ENCODE results near the gene PDE4D.

The PDE4D gene

DNA sequence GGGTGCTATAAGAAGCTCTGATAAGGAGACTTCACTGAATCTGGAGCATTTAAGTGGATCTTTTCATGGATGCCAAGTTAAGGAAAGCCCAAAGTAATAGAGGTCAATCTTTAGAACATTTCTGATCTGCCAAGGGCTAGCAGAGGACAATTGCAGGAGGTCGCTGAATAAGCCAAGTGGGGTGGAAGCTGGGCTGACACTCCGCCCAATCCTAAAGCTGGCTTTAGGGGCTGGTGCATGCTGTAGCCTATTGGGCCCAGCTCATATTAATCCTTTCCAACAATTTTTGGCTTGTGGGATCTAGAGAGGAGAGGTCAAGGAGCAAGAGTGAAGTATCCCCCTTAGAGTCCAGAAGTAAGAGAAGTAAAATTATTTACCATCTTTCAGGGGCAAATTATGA, 784.1 kb downstream of the PDE4D start:
- TF ChIP-seq REST (IDR thresholded peaks at IDR 0.05; ENCODE audit: insufficient replicate concordance, low read depth) (no peak), POLR2AphosphoS5 (IDR thresholded peaks at IDR 0.05; ENCODE audit: low read depth) (no peak), SPI1 (IDR thresholded peaks at IDR 0.05; ENCODE audit: borderline replicate concordance, low read depth) (no peak)
- DNase-seq (ENCODE audit: low read depth in 1 of 2, low spot score in 1 of 2), result no peak
- H3K27ac ChIP-seq (replicated peaks), result no peak overlapping the region
- H3K4me3 ChIP-seq (replicated peaks; ENCODE audit: insufficient read depth, low read length), result no peak overlapping the region
- no peaks in the 10 kb centered on the region for H3K27me3 ChIP-seq (ENCODE audit: insufficient read depth, poor library complexity, severe bottlenecking)

GRCh38 chr5:59107692-59108091, 785.8 kb downstream of the PDE4D start:
- TF ChIP-seq POLR2AphosphoS5 (IDR thresholded peaks at IDR 0.05; ENCODE audit: low read depth) (no peak), SPI1 (IDR thresholded peaks at IDR 0.05; ENCODE audit: borderline replicate concordance, low read depth) (no peak), REST (IDR thresholded peaks at IDR 0.05; ENCODE audit: insufficient replicate concordance, low read depth) (no peak), CTCF (IDR thresholded peaks at IDR 0.05; ENCODE audit: insufficient read depth, low read length) (no peak), GABPA (IDR thresholded peaks at IDR 0.05; ENCODE audit: low read depth) (no peak)
- H3K4me3 ChIP-seq (replicated peaks; ENCODE audit: insufficient read depth, low read length), result no peak overlapping the region
- no peak overlapping the region for H3K27ac ChIP-seq (replicated peaks)
- H3K27me3 ChIP-seq (ENCODE audit: insufficient read depth, poor library complexity, severe bottlenecking), result no peaks in the 10 kb centered on the region
- DNase-seq (ENCODE audit: low read depth in 1 of 2, low spot score in 1 of 2), result no peak

GRCh38 chr5:59104400-59105127, 789.0 kb downstream of the PDE4D start:
- Histone ChIP-seq H3K27me3 (ENCODE audit: insufficient read depth, poor library complexity, severe bottlenecking) (no peaks in the 10 kb centered on the region), H3K27ac (replicated peaks) (no peak overlapping the region), H3K4me3 (replicated peaks; ENCODE audit: insufficient read depth, low read length) (no peak overlapping the region)
- DNase-seq (ENCODE audit: low read depth in 1 of 2, low spot score in 1 of 2), result no peak
- TF ChIP-seq GABPA (IDR thresholded peaks at IDR 0.05; ENCODE audit: low read depth), result no peak
- TF ChIP-seq SPI1 (IDR thresholded peaks at IDR 0.05; ENCODE audit: borderline replicate concordance, low read depth), result no peak
- no peak for TF ChIP-seq REST (IDR thresholded peaks at IDR 0.05; ENCODE audit: insufficient replicate concordance, low read depth)
- no peak for TF ChIP-seq CTCF (IDR thresholded peaks at IDR 0.05; ENCODE audit: insufficient read depth, low read length)
